Measurements from ENCODE around the gene HELT. TPM values are rescaled to one million over a fixed set of nuclear protein-coding genes. Genes with fewer than 3 reads are reported as not detected.
A peak's percentile ranks its signal among the peaks of the same experiment; 100 is the strongest.
"Not testable (repeated sequence)": the region's sequence is repeated elsewhere in the genome, so short reads cannot be mapped to it uniquely, and the experiment has no call there.

HELT gene
- polyA plus RNA-seq, 5 donors = not detected

DNA sequence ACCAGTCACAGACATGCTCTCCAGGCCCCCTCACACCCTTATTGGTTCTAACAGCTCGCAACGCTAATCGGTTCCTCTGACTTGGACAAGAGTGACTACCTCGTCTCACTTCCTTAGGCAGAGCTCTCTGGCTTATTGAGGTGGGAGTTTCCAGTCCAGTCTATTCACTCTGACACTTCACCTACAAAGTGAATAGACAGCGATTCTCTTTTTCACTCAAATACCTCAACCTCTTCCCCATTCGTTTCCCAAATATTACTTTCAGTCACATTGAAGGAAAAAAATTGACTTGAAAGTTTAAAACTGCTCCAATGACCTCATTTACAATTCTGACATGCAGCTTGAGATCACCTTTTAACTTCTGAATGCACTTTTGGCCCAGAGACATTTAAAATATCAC, 17.7 kb downstream of the HELT start:
- no peak for DNase-seq

DNA sequence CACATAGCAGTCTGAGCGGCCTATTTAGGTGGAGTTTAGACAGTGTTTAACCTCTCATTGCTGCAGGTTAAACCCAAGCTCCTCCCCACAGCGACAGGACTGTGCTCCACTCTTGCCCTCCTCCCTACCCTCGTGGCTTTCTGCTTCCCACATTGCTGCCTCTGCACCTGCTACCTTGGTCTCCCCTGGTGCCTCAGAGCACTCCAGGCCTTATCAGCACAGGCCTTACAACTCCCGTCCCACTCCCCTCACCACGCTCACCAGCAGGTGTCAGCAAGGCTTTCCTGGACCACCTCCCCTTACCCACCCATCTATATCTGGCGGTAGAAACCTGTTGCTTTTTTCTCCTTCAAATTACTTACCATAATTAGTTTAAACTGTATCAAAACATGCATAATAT, 18.6 kb downstream of the HELT start:
- no peak for DNase-seq

DNA sequence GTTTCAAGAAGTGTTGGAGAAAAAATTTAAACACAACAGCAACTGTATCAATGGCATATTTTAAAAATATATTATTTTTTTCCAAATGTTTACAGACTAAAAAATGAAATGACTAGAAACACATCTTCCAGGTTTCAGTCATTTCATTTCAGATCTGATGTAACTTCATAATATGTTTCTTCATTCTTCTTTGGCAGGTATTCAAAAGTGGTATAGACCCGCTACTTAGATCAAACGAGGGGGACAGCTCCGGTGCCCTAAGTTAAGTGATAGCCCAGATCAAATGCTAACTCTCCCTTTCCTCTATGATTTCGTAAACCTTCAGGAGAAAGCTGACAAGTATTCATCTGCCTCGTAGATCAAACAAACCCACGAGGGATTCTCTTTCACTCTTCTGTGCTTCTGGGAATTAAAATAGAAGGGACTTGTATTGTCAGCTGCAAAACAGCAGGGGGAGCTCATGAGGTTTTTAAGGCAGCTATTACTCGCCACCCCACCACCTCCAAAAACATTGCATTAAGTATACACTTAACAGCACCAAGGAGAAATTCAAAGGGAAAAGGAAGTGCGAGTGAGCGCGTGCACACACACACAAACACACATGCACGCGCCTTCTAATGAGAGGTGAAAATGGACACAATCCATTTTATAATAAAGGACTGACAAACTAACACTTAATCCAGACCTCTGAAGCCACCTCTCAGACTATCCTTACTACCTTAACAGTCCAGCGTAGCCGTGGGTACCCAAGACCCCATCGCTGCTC, 21.4 kb downstream of the HELT start:
- peak; percentile 55 to 68 for DNase-seq

DNA sequence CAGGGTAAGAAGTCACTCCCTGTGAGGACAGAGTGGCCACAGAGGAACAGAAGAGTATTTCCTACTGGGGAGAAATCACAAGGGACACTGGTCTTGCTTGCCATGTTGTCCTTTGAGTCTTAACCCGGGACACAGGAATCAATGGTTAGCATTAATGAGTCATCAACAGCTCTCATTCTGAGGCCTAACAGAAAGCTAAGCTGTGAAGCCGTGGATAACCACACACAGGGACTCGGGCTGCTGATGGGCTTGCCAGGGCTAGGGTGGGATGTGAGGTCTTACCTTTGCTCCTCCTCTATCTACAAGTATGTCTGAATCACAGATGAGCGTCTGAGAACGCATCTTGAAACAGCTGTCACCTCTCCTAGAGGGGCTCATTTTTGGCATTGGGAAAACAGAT, 22.2 kb downstream of the HELT start:
- DNase-seq = no peak

GRCh38 chr4:185050286-185050685, 32.0 kb downstream of the HELT start:
- DNase-seq = not testable (repeated sequence)

- DNase-seq = not testable (repeated sequence)
Observed at GRCh38 chr4:185051283-185051682, 33.0 kb downstream of the HELT start.

DNA sequence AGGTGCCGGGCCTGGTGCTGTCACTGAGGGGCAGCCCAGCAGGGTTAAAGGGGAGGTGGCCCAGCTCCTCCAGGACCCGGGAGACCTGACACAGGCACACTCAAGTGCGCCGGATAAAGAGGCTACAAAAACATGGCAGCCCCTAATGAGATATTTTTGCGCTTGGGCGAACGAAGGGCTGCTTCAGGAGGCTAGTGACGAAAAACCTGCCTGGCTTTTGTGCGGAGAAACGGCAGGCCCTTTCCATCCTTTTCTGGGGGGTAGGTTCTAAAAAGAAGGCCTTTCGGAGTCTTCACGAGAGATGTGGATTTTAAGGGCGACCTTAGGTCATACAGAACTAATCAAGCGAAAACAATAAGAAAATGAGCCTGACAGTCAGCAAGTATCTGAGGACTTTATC, 35.5 kb downstream of the HELT start:
- no peak for DNase-seq

GRCh38 chr4:185054272-185054671, 36.0 kb downstream of the HELT start:
- DNase-seq = no peak

DNA sequence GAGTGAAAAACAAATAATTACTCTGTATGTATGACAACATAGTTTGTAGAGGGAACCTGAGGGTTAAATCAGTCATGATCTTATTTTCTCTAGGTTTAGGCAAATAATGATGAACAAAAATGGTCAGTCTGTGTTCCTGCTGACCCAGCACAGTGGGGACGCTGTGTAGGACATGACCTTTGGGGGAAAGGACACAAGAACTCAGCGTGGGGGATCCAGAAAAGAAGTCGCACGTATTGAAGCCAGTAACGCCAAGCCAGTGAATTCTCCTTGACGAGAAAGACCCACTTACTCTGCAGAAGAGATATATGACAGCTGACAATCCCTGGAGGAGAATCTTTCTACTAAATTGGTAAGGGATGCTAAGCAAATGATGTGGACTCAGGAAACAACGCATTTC, 36.6 kb downstream of the HELT start:
- DNase-seq = no peak

DNA sequence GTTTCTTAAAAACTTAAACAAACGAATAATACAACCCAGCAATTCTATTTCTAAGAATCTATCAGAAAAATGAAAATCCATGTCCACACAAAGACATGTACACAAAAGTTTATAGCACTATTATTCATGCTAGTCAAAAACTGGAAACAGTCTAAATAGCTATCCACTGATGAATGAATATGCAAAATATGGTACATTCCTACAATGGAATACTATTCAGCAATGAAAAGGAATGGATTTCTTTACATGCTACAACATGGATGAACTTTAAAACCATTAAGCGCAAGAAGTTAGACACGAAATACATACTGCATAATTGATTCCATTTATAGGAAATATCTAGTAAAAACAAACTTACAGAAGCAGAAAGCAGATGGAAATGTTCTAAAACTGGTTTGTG, 43.3 kb downstream of the HELT start:
- DNase-seq = no peak

DNA sequence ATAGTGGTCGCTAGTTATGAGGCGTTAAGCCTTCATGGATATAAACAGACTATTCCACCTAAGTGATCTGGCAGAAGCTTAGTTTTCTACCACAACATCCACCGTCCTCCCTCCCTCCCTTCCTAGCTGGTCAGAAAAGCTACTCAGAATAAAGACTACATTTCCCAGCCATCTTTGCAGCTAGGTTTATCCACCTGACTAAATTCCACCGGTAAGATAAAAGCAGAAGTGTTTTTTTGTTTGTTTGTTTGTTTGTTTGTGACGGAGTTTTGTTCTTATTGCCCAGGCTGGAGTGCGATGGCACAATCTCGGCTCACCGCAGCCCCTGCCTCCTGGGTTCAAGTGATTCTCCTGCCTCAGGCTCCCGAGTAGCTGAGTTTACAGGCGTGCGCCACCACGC, 44.3 kb downstream of the HELT start:
- no peak for DNase-seq

GRCh38 chr4:185066179-185066578, 47.9 kb downstream of the HELT start:
- no peak for DNase-seq

DNA sequence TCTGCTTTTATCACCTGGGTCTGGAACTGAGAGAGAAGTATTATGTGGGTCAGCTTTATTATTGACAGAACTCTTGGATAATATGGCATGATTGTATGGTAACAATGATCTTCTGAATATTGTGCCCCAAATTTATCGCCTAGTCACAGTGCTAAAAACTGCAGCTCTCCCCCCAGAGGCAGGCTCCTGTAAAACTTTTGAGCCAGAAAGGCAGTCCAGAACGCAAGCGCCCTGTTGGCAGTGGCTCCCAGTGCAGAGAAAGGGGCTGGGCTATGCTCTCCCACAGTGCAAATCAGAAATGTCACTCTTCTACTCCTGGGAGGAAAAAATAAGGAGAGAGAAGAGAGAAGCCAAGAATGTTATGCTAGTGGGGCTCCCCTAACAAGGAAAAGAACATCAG, 50.5 kb downstream of the HELT start:
- no peak for DNase-seq

Other genes starting within 250 kb of the HELT start
- 10 to 100 TPM; 15.5 to 34.1 (median 21.6) TPM for gene ACSL1, start 192.5 kb upstream of the HELT start, polyA plus RNA-seq (ENCODE audit: insufficient read depth in 1 of 5, insufficient read length in 5 of 5, low replicate concordance in 1 of 5)
- 10 to 100 TPM; 12.8 to 22.8 (median 15.0) TPM for gene SLC25A4, start 124.8 kb downstream of the HELT start, polyA plus RNA-seq (ENCODE audit: insufficient read depth in 1 of 5, insufficient read length in 5 of 5, low replicate concordance in 1 of 5)
- 10 to 100 TPM; 29.0 to 49.1 (median 42.8) TPM for gene CFAP97, start 185.5 kb downstream of the HELT start, polyA plus RNA-seq (ENCODE audit: insufficient read depth in 1 of 5, insufficient read length in 5 of 5, low replicate concordance in 1 of 5)
- 10 to 100 TPM; 13.8 to 19.2 (median 18.3) TPM for gene SNX25, start 191.1 kb downstream of the HELT start, polyA plus RNA-seq (ENCODE audit: insufficient read depth in 1 of 5, insufficient read length in 5 of 5, low replicate concordance in 1 of 5)

All from right lung (tissue), 5 donors.